WTC11 (cell line): ENCODE data around the gene IFNL2.
"Not testable (repeated sequence)": the region's sequence is repeated elsewhere in the genome, so short reads cannot be mapped to it uniquely, and the experiment has no call there.

Experiments
- ARID4B ChIP-seq: sonication (generic); formaldehyde crosslinking; IDR thresholded peaks from 2 replicates; pipeline ENCODE4 v1.8.0; 2023; ENCODE audit warnings: missing genetic modification reagents, mild to moderate bottlenecking, borderline replicate concordance
- ATF2 ChIP-seq: sonication (generic); formaldehyde crosslinking; IDR thresholded peaks from 2 replicates; pipeline ENCODE4 v1.8.1; 2022; ENCODE audit warnings: low read depth, missing genetic modification reagents, borderline replicate concordance
- CREB1 ChIP-seq: sonication (generic); formaldehyde crosslinking; IDR thresholded peaks from 2 replicates; pipeline ENCODE4 v1.8.0; 2023; ENCODE audit warnings: mild to moderate bottlenecking, missing genetic modification reagents
- CTCF ChIP-seq: fragments of 200-600 bp; IDR thresholded peaks from 2 replicates; pipeline ENCODE4 v1.8.0; 2022; ENCODE audit warnings: antibody characterized with exemption
- MAX ChIP-seq: sonication (generic); formaldehyde crosslinking; IDR thresholded peaks from 2 replicates; pipeline ENCODE4 v1.8.0; 2022; ENCODE audit warnings: mild to moderate bottlenecking, missing genetic modification reagents
- MYBL2 ChIP-seq: sonication (generic); formaldehyde crosslinking; IDR thresholded peaks from 2 replicates; pipeline ENCODE4 v1.8.1; 2023; ENCODE audit warnings: mild to moderate bottlenecking, moderate library complexity, missing genetic modification reagents
- NFE2L1 ChIP-seq: sonication (generic); formaldehyde crosslinking; IDR thresholded peaks from 2 replicates; pipeline ENCODE4 v1.8.1; 2023; ENCODE audit warnings: missing genetic modification reagents
- NR1H2 ChIP-seq: sonication (generic); formaldehyde crosslinking; IDR thresholded peaks from 2 replicates; pipeline ENCODE4 v1.9.0; 2021; ENCODE audit warnings: mild to moderate bottlenecking, moderate library complexity, missing genetic modification reagents
- SP1 ChIP-seq: sonication (generic); formaldehyde crosslinking; conservative IDR thresholded peaks from 2 replicates; pipeline ENCODE4 v1.8.1; 2022; ENCODE audit warnings: missing genetic modification reagents
- USF1 ChIP-seq: sonication (generic); formaldehyde crosslinking; IDR thresholded peaks from 2 replicates; pipeline ENCODE4 v1.8.0; 2022; ENCODE audit warnings: mild to moderate bottlenecking, missing genetic modification reagents
- ZNF317 ChIP-seq: sonication (generic); formaldehyde crosslinking; IDR thresholded peaks from 2 replicates; pipeline ENCODE4 v1.8.1; 2023; ENCODE audit warnings: low read depth, mild to moderate bottlenecking, moderate library complexity, missing genetic modification reagents, borderline replicate concordance

GRCh38 chr19:39243741-39244140 lies 24.5 kb upstream of the IFNL2 start:
- TF ChIP-seq USF1 (CRISPR knock-in tag); CTCF; CREB1 (CRISPR knock-in tag); NFE2L1 (CRISPR knock-in tag); ATF2 (CRISPR knock-in tag); SP1; NR1H2 (CRISPR knock-in tag); MYBL2 (CRISPR knock-in tag); MAX (CRISPR knock-in tag); ARID4B (CRISPR knock-in tag); ZNF317 (CRISPR knock-in tag): not testable (repeated sequence)
